Epithelial cell of prostate (primary cell): Measurements from ENCODE around the gene SSTR3.

ENCODE experiments used
- DNase-seq: peaks from one replicate; pipeline ENCODE4 v3.0.0-alpha.2; 2011; ENCODE audit warnings: low read depth, low spot score
- H3K27ac ChIP-seq: fragments of 450-650 bp; 2 replicates; pipeline ENCODE4 v1.5.1; 2017; ENCODE audit warnings: mild to moderate bottlenecking

Gene SSTR3

DNA sequence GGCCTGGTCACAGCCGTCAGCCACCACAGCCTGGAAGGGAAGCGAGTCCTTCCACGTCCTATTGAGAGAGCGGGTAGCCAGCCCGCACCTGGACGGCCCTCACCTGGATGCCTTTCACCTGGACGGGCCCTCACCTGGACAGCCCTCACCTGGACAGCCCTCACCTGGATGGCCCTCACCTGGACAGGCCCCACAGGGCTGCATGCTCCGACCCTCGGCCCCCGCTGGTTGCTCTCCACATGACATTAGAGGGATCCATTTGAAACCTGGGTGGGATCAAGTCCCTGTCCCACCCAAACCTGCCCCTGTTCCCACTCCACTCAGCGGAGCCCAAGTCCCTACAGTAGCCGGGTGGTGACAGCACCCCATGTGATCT lies 27.9 kb downstream of the SSTR3 start:
- no peak for DNase-seq
- no peak overlapping the region for H3K27ac ChIP-seq

DNA sequence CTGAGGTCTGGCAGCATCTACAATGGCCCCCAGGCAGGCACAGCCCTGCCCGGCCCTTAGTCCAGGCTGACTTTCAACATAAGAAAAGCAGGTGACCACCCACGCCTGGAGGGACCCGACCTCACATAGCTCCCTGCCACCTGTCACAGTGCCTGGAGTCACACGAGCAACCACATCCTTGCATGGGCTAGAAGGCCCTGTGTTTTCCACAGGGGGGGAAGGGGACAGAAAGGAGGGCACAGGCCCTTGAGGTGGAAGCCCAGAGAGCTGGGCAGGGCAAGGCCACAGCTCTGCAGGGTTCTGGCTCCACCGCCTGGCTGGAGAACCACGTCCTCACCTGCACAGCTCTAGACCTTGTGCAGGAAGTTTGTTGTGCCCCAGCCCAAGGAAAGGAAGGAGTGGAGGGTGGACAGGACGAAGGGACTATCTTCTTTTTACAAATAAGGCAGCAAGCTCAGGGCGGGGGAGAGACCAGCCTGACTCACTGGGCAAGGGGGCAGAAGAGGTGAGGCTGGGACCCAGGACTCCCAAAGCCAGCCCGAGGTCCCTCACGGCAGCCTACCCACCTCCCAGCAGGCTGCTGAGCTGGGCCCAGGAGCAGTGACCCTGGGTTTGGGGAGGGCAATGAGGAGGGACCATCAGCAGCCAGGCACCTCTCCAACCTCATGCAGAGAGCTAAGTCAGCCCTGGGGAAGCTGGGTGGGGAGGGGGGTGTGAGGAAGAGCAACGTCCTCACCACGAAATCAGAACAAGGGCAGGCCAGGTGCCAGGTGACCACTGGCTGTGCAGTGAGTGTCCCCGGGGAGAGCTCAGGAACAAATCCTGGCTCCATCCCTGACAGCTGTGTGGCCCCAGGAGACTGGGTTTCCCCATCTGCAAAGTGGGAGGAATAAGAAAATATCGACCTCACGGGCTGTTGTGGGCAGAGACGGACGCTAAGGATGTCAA lies 28.6 kb downstream of the SSTR3 start:
- no peak overlapping the region for H3K27ac ChIP-seq
- no peak for DNase-seq

DNA sequence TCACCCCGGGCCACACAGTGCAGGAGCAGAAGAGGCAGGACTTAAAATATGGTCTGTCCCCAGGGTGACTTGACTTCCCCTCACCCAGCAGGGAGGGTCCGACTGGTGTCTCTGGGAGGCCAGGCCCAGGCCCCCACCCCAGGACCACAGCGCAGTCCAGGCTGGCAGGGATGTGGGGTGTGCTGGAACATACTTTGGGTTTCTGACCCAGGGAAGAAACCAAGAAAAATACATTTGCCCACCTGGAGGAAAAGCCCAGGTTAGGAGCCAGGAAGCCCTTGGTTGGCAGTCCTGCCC lies 29.4 kb downstream of the SSTR3 start:
- H3K27ac ChIP-seq: no peak overlapping the region
- no peak for DNase-seq

DNA sequence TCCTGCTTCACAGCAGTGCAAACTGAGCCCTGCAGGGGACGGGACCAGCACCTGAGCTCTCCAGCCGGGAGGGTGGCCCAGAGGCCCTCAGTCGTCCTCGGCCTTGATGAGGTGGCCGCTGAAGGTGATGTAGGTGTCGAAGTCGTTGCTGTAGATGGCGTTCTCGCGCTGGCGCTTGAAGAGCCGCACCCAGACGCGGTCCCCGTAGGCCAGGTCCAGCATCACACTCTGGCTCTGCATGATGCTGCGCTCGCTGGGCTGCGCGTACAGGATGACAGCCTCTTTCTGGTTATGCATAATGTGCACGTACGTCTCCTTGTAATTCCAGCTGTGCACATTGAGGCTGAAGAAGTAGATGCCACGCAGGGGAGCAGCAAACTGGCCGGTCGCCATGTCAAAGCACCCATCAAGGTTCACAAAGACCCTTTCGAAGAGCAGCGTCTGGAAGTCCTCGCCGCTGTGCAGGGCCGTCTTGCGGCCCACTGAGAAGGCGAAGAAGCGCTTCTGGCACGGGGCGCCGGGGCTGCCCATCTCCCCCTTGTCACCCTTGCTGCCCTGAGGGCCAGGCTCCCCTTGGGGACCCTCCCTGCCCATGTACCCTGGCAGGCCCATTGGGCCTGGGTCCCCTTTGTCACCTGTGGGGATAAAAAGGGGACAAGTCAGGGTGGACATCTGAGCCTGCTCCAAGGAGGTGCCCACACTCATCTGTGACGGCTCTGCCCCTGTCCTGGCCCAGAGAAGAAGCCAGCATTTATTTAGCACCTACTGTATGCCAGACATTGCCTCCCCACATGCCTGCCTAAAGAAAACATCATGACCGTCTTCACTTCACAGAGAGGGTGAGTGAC lies 30.0 kb downstream of the SSTR3 start:
- DNase-seq: no peak
- H3K27ac ChIP-seq: no peak overlapping the region

DNA sequence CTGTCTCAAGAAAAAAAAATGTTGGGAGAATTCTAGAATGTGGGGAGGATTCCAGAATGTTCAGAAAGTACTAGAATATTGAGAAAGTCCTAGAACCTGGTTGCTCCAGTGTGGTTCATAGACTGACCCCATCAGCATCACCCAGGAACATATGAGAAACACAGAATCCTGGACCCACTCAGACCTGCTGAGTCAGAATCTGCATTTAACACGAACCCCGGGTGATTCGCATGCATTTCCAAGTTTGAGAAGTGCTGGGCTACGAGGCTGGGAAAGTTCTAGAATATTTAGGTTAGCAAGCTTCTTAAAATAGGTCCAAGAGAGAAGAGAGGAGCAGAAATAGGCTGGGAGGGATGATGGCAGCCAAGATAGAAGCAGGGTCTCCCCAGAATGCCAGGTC lies 30.6 kb downstream of the SSTR3 start:
- no peak overlapping the region for H3K27ac ChIP-seq
- no peak for DNase-seq

DNA sequence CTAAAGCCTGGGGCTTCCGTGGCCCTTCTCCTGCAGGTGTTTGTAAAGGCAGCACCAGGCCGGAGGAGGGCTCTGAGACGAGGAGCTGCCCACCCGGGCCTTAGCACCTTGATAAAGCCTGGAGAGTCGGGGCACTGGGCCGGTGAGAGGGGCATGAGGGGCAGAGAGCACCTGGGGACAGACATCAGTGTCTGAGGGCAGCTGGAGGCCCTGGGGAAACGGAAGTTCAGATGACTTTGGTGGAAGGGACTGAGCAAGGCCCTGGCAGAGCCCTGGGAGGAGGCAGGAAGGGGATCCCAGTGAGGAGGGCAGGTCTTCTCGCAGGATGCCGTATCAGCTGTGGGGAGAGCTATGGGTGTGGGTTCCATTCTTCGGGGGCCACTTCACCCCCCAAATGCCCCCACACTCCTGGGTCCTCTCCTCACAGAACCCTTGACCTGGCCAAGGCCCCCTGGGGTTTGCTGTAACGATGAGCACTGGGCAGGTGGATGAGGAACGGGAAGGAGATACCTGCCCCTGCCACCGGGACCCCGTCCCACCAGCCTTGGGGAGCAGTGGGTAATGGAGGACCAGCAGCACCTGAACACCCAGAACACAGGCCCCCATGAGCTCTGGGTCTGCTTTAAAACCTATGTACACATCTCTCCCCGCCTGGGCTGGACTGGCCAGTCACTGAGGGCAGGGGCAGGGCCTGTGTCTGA lies 31.6 kb downstream of the SSTR3 start:
- no peak overlapping the region for H3K27ac ChIP-seq
- DNase-seq: no peak

DNA sequence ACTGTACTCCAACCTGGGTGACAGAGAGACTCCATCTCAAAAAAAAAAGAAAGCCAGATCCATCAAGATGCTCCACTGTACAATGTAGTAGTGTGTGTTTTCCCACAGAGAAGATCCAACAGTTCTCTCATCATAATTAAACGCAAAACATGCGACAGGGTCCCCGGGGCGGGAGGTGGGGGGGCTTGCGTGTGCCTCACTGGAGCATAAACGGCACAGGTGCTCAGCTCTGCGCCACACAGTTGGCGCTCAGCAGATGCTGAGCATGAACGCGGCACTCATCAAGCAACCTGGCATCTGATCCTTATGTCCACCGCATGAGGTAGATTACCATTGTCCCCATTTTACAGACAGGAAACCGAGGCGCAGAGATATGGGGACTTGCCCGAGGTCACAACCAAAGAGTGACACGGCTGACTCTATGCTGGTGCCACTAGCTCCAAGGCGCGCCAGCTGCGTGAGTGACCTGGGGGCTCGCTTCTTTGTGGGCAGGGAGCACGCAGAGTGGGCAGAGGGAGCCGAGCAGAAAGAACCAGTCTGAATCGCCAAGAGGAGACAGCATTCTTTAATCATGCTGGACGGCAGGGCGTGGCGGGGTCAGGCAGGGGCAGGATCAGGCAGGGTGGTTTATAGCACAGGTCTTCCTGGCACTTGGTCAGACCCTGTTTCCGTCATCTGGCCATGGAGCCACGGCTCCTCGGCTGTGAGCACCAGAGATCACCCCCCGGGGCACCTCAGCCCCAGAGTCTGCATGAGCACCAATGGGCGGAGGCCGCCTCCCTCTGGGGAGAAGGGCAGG lies 32.5 kb downstream of the SSTR3 start:
- no peak for DNase-seq
- H3K27ac ChIP-seq: no peak overlapping the region

DNA sequence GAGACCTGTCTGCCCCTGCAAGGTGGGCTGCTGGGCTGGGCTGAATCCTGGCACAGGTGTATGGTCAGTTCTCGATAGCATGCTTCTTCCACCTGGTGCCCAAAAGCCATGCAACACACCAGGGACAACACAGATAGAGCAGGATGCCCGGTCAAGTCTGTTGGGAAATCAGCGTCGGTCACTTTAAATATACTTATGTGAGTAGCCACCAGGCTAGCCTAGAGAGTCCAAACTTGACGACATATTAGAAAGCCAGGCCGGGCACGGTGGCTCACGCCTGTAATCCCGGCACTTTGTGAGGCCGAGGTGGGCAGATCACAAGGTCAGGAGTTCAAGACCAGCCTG lies 33.2 kb downstream of the SSTR3 start:
- H3K27ac ChIP-seq: no peak overlapping the region
- DNase-seq: no peak

DNA sequence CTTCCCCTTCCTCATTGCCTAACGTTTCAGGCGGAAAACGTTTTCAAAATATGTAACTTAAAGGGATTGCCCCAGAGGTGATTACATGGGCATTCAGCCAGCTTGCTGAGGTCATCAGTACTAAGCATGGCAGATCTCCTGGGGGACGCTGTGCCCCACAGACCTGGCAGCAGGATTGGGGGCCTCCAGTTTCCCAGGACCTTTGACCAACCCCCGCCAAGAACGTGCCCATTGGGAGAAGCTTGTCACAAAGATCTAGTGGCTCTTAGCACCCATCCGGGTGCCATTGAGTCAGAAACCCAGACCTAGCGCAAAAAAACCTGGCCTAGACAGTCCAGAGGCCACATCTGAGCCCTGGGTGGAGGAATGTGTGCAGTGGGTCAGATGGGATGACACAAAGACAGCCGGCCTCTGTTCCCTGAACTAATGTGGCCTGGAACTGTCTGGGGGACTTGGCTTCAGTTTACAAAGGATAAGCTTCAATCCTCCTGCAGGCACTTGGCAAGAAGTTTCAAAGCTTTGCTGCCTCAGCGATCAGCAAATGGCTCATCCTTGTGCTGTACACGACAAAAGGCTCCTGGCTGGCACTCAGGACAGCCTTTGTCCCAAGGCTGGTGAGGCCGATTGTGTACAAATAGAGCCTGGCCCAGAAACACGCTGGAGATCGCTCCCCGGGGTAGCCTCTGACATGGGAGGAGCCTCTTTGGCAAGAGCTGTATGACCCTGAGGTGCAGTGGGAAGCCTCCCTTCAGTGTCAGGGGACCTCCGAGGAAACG lies 33.7 kb downstream of the SSTR3 start:
- no peak overlapping the region for H3K27ac ChIP-seq
- no peak for DNase-seq

DNA sequence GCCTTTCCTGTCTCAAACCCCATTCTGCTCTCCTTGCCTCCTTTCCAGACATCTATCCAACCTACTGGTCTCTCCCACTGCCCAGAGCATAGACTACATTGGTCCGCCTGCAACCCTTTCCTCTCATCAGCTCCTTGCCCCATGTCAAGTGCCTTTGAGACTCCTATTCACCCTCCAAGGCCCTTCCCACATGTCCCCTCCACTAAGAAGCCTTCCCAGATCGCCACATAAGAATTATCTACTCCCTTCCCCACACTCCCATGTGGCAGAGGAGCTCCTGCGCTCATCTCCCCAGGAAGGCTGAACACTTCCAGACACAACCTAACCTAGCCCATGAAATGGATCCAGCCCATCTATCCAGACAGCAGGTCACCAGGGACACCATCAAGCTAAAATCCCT lies 34.5 kb downstream of the SSTR3 start:
- no peak overlapping the region for H3K27ac ChIP-seq

DNA sequence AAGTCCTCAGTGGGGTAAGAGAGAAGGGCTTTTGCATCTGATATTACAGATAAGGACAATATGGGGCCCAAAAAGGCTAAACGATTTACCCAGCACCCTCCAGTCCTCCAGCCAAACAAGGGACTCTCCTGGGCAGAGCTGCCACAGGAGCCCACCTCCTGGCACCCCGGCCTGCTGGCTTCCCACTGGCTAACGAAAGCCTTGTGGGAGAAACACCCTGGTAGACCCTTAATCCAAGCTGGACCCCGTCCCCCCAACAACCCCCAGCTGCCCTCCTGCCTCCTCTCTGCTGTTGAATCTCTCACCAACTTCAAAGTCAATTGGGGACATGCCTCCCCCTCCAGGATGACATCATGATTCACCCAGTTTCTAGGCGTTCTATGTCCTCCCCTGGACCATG lies 35.1 kb downstream of the SSTR3 start:
- H3K27ac ChIP-seq: no peak overlapping the region

More for the DNA sequence above, 34.5 kb downstream of the SSTR3 start:
- DNase-seq: no peak

DNA sequence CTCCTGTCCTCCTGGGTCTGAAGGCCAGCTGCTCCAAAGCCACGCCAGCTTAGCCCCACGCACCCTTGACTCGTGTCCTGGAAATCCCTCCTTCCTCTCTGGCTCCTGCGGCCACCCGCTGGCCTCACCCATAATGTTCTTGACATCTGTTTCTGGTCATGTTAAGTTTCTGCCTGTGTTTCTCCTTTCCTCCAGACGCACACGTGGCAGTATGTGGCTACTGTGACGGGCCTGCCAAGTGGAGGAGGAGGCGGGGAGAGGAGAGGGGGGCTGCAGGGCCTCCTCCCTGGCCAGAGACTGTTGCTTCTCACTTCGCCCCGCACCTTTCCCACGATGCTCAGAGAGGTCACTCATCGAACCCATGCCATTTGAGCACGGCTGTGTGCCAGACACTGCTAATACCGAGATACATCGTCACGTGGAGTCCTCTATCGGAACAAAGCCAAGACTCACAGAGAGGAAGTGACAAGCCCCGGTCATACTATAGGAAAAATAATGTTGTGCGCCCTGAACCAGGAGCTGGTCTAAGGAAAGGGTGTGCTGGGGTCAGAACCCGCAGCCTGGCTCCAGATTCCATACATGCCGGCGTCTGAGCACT lies 35.7 kb downstream of the SSTR3 start:
- no peak overlapping the region for H3K27ac ChIP-seq
- no peak for DNase-seq

More for the DNA sequence above, 35.1 kb downstream of the SSTR3 start:
- DNase-seq: no peak

DNA sequence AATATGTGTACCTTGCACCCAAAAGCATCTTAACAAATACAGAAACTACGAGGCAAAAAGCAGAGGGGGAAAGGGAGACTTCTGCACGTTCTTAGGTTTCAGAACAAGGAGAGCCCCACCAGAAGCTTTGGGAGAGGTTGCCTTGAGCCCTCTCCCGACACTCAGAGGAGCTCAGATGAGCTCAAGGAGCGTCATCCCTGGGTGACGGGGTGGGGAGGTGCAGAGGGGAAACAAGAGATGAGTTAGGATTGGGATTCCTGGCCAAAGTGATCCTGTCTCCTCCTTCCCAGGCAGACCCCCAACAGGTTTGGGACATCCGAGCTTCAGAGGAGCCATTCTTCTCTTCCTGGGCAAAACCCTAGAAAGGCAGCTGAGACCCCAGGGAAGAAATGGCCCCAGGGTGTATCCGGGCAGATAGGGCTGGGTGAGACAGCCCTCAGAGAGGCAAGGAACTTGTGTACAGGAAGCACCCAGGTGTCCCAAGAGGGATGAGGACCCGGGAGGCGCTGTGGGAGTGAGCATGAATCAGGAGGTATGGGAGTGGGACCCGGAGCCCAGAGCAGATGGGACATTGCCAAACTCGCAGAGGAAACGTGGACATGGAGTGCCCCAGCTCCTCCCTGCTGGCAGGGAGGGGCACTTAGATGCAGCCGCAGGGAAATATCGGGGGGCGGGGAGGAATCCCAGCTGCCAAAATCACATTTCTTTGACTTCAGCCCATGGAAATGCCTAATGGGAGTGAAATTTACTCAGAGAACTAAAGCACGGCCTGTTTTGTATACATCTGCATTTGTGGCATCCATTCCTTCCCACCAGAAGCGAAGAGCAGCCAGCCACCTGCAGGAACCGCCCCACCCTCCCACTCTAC lies 36.6 kb downstream of the SSTR3 start:
- no peak for DNase-seq
- H3K27ac ChIP-seq: no peak overlapping the region

DNA sequence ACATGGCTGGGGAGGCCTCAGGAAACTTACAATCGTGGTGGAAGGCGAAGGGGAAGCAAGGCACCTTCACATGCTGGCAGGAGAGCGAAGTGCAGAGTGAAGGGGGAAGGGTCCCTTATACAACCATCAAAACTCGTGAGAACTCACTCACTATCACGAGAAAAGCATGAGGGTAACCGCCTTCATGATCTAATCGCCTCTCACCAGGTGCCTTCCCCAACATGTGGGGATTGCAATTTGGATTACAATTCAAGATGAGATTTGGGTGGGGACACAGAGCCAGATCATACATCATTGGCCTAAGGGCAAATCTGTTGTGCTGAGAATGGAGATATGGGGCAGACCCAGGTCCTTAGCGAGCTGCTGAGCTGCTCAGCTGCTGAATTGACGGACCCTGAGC lies 37.3 kb downstream of the SSTR3 start:
- no peak for DNase-seq
- H3K27ac ChIP-seq: no peak overlapping the region

DNA sequence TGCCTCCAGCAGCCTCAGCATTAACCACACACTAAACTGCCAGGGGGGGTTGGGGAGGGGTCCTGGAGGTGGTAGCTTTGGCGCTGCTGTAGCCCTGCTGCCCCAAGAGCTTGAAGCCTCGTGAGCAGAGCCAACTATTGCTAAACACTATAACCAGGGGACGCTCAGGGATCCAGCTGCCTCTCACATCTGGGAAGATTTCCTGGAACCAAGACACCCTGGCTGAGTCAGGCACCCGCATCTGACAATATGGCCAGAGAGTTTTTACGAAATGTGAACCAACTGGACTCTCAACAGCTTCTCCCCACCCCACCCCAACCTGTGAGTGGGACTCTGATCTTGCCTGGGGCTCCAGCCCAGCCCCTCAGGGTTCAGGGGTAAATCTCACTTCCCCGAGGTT lies 38.6 kb downstream of the SSTR3 start:
- H3K27ac ChIP-seq: no peak overlapping the region
- DNase-seq: no peak

DNA sequence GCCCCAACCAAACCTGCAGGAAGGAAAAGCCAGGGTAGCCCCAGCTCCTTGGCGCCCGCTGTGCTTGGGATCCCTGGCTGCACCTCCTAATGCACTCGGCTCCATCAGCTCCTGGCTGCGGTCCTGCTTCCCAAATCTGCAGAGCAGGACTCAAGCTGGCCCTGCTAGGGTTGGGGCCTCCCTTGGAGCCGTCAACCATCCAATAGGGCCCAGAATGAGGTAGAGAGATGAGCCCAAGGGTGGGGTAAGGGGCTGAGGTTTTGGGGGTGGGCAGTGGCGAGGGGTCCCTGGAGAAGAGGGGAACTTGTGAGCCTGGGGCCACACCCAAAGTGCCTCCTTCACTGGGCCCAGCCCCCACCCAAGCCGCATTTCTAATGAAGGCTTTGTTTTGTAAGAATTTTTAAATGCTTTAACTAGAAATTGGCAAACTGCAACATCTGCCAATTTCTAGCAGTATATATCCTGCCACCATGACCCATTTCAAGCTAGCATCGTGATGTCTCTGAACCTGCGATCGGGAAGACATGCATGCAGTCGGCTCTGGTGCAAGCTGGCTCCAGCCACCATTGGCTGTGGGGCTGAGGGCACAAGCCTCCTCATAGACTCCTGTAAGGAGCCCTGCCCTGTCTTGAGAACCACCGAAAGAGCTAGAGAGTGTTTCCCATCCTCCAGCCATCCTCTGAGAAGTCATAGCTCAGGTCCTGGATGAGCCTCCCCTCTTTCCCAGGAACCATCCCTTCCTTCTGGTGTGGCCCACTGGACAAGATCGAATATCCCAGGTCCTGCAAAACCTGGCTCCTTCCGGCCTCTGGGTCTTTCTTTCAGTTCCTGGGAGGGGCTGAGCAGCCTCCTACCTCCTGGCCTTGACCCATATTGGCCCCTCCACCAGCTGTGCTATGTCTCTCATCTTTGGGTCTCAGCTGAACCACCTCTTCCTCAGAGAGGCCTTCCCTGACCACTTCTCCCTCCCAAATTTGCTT lies 39.7 kb downstream of the SSTR3 start:
- DNase-seq: no peak
- H3K27ac ChIP-seq: no peak overlapping the region

DNA sequence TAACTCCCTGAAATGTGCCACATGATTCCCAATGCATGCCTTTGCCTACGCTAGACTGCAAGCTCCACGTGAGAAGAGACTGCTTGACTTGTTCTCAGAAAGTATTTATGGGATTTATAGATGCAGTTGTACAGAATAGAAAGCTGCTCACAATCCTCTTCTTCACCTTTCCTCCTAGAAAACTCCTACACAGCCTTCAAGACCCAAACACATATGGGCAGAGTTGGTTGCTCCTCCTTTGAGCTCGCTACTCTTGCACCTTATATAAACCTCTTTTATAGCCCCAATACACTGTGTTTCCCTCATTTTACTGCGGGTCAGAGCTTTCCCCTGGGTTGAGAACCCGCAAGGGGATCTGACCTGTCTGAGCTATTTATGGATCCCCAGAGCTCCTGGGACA lies 40.6 kb downstream of the SSTR3 start:
- H3K27ac ChIP-seq: no peak overlapping the region

More for the DNA sequence above, 40.6 kb downstream of the SSTR3 start:
- DNase-seq: no peak
